ENCODE data around the gene RELB.

RELB gene

GRCh38 chr19:44960906-44961728 lies 40.1 kb upstream of the RELB start:
- no peak for TF ChIP-seq ESRRG (CRISPR knock-in tag; IDR thresholded peaks at IDR 0.05)
- TF ChIP-seq OSR1 (CRISPR knock-in tag; IDR thresholded peaks at IDR 0.05): no peak
- TF ChIP-seq ZNF565 (CRISPR knock-in tag; conservative IDR thresholded peaks at IDR 0.05; ENCODE audit: low read depth): no peak
- no peak for TF ChIP-seq PATZ1 (CRISPR knock-in tag; IDR thresholded peaks at IDR 0.05; ENCODE audit: borderline replicate concordance)
- ATAC-seq: no peak

DNA sequence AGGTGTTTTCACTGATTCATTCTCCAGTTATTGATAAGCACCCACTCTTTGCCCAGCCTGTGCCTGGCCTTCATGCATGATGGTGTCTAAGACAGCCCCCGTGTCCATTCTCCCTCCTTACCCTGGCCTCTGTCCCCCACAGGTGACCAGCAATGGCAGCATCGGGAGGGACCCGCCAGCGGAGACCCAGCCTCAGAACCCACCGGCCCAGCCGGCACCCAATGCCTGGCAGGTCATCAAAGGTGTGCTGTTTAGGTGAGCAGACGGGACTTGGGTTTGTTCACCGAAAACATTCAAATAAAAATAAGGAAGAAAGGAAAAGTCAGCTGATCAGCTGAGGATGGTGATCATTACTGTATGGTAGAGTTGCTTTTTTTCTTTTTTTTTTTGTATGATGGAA lies 39.4 kb upstream of the RELB start:
- TF ChIP-seq TSHZ2 (CRISPR knock-in tag; IDR thresholded peaks at IDR 0.05): no peak
- TF ChIP-seq CSDC2 (CRISPR knock-in tag; IDR thresholded peaks at IDR 0.05): no peak
- TF ChIP-seq RARB (CRISPR knock-in tag; IDR thresholded peaks at IDR 0.05): no peak
- no peak for TF ChIP-seq BACH2 (CRISPR knock-in tag; IDR thresholded peaks at IDR 0.05; ENCODE audit: borderline replicate concordance)
- TF ChIP-seq ARNTL (CRISPR knock-in tag; IDR thresholded peaks at IDR 0.05; ENCODE audit: borderline replicate concordance, low read depth): no peak
- TF ChIP-seq, protein P1, sequence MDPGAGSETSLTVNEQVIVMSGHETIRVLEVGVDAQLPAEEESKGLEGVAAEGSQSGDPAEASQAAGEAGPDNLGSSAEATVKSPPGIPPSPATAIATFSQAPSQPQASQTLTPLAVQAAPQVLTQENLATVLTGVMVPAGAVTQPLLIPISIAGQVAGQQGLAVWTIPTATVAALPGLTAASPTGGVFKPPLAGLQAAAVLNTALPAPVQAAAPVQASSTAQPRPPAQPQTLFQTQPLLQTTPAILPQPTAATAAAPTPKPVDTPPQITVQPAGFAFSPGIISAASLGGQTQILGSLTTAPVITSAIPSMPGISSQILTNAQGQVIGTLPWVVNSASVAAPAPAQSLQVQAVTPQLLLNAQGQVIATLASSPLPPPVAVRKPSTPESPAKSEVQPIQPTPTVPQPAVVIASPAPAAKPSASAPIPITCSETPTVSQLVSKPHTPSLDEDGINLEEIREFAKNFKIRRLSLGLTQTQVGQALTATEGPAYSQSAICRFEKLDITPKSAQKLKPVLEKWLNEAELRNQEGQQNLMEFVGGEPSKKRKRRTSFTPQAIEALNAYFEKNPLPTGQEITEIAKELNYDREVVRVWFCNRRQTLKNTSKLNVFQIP (CRISPR knock-in tag; IDR thresholded peaks at IDR 0.05; ENCODE audit: borderline replicate concordance, low read depth): no peak
- TF ChIP-seq ZC3H10 (CRISPR knock-in tag; IDR thresholded peaks at IDR 0.05): no peak
- no peak for TF ChIP-seq SNAI2 (CRISPR knock-in tag; IDR thresholded peaks at IDR 0.05)
- no peak for TF ChIP-seq TOX (CRISPR knock-in tag; IDR thresholded peaks at IDR 0.05; ENCODE audit: borderline replicate concordance)
- no peak for TF ChIP-seq ZNF70 (CRISPR knock-in tag; IDR thresholded peaks at IDR 0.05)
- TF ChIP-seq CREB5 (CRISPR knock-in tag; IDR thresholded peaks at IDR 0.05; ENCODE audit: low read depth): no peak

DNA sequence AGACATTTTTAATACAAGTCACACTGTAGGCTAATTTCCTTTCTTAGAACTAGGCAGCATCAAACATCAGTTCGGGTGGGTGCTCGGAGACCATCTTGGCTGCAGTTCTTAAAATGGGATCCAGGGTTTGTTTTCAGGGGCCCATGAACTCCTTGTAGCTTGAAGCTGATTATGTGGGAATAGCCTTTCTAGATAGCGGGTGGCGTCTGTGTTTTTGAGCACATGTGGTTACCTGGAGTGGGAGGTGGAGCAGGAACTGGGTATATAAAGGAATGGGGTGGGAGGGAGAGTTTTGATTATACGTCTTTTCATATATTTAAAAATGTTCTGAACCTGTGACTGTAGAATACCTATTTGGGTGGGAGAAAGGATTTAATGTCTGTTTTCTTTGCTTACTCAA lies 33.1 kb upstream of the RELB start:
- ATAC-seq: no peak
- TF ChIP-seq PPARA (CRISPR knock-in tag; IDR thresholded peaks at IDR 0.05; ENCODE audit: borderline replicate concordance) (no peak), ZFP30 (CRISPR knock-in tag; IDR thresholded peaks at IDR 0.05) (no peak), SNAI2 (CRISPR knock-in tag; IDR thresholded peaks at IDR 0.05) (no peak), ZC3H10 (CRISPR knock-in tag; IDR thresholded peaks at IDR 0.05) (no peak), CREB5 (CRISPR knock-in tag; IDR thresholded peaks at IDR 0.05; ENCODE audit: low read depth) (no peak), ZNF565 (CRISPR knock-in tag; conservative IDR thresholded peaks at IDR 0.05; ENCODE audit: low read depth) (no peak), TSHZ2 (CRISPR knock-in tag; IDR thresholded peaks at IDR 0.05) (no peak), RARB (CRISPR knock-in tag; IDR thresholded peaks at IDR 0.05) (no peak), GLIS3 (CRISPR knock-in tag; IDR thresholded peaks at IDR 0.05) (no peak), TOX (CRISPR knock-in tag; IDR thresholded peaks at IDR 0.05; ENCODE audit: borderline replicate concordance) (no peak), ARNTL (CRISPR knock-in tag; IDR thresholded peaks at IDR 0.05; ENCODE audit: borderline replicate concordance, low read depth) (no peak), ZNF70 (CRISPR knock-in tag; IDR thresholded peaks at IDR 0.05) (no peak), ZFP3 (CRISPR knock-in tag; IDR thresholded peaks at IDR 0.05) (no peak), ZNF8 (CRISPR knock-in tag; IDR thresholded peaks at IDR 0.05) (no peak), ISL1 (CRISPR knock-in tag; IDR thresholded peaks at IDR 0.05) (no peak)

More for the DNA sequence above, 39.4 kb upstream of the RELB start:
- no peak for ATAC-seq

Data from SK-N-SH treated with all-trans-retinoic acid at 6 μM for 48 hours (cell line).